Gastroesophageal sphincter (tissue), 4 donors: ENCODE results near the gene POC1A. TPM values are rescaled to one million over a fixed set of nuclear protein-coding genes. Genes with fewer than 3 reads are reported as not detected.

ENCODE experiments used
- ATAC-seq: fragments of 150-250 bp; one replicate; pipeline ENCODE4 v1.9.1; 2016; ENCODE audit warnings: mild to moderate bottlenecking, moderate library complexity
- H3K27ac ChIP-seq, 4 donors: fragments of 200-600 bp; sonication (generic) in 3 of 4; 1 replicate in 3 of 4; 2 replicates in 1 of 4; pipeline ENCODE4 v1.5.1; 2016 to 2019
- H3K27me3 ChIP-seq: fragments of 200-600 bp; sonication (generic); one replicate; pipeline ENCODE4 v1.5.1; 2019
- H3K36me3 ChIP-seq, 2 donors: fragments of 200-600 bp; sonication (generic); one replicate each; pipeline ENCODE4 v1.5.1; 2019; ENCODE audit warnings: control low read depth in 1 of 2
- H3K4me1 ChIP-seq, 3 donors: fragments of 200-600 bp; sonication (generic); 1 replicate in 2 of 3; 2 replicates in 1 of 3; pipeline ENCODE4 v1.5.1; 2016 to 2019; ENCODE audit warnings: control low read depth in 2 of 3
- H3K4me3 ChIP-seq, 2 donors: fragments of 200-600 bp; sonication (generic); one replicate each; pipeline ENCODE4 v1.5.1; 2019; ENCODE audit warnings: mild to moderate bottlenecking in 1 of 2, moderate library complexity in 1 of 2
- H3K9me3 ChIP-seq, 3 donors: fragments of 200-600 bp; sonication (generic); one replicate each; pipeline ENCODE4 v1.5.1; 2017 to 2019; ENCODE audit warnings: control low read depth in 2 of 3
- EP300 ChIP-seq: sonication (generic); formaldehyde crosslinking; IDR thresholded peaks from one replicate; pipeline ENCODE4 v1.6.1; 2017; ENCODE audit warnings: antibody characterized with exemption, mild to moderate bottlenecking
- POLR2A ChIP-seq, 2 donors: fragments of 450-650 bp; IDR thresholded peaks; one replicate each; pipeline ENCODE4 v1.6.1; 2017; ENCODE audit warnings: antibody characterized with exemption in 2 of 2, mild to moderate bottlenecking in 2 of 2, moderate library complexity in 1 of 2
- POLR2AphosphoS5 ChIP-seq: sonication (generic); formaldehyde crosslinking; IDR thresholded peaks from one replicate; pipeline ENCODE4 v1.6.1; 2017; ENCODE audit warnings: antibody characterized with exemption
- WGBS, 2 donors: methylation state at CpG; one replicate each; pipeline ENCODE4 v1.1.5; 2018; ENCODE audit warnings: low coverage in 1 of 2; 5-methylcytosine and 5-hydroxymethylcytosine counted together
- total RNA-seq, 4 donors: library from RNA; depleted of rRNA; stranded (reverse); fragments of >200 nt; gene quantifications; one replicate each; pipeline ENCODE4 v1.1.0, GENCODE V29; 2016
- TF ChIP-seq, protein P1 (sequence below), 4 experiments: fragments of 200-600 bp in 2 of 4; fragments of 450-650 bp in 2 of 4; sonication (generic) in 1 of 4; IDR thresholded peaks; one replicate each; pipeline ENCODE4 v1.5.1; 2017 to 2019; ENCODE audit warnings: antibody characterized with exemption in 4 of 4, mild to moderate bottlenecking in 2 of 4, moderate library complexity in 2 of 4

Gene POC1A
- total RNA-seq, 4 donors from 2014 or later: 0.73 to 1.7 (median 0.93) TPM

DNA sequence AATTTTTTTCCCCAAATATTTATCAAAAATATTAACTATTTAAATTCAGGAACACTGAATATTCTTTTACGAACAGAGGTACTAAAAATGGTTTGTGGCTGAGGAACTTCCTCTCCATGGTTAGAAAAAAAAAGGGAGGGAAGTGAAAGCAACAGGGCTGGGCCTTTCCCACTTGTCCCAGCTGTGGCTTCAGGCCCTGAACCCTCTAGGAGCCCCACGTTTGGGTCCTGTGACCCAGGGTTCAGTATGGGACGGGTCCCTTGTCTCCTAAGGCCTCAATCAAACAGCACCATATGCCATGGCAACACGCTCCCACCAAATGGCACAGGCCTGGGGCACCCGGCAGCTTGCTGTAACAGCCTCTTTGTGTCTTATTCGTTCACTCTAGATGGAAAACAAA lies 32.4 kb downstream of the POC1A start:
- no peak for TF ChIP-seq POLR2AphosphoS5
- no peak for TF ChIP-seq POLR2A (IDR thresholded peaks at IDR 0.05)
- TF ChIP-seq, protein P1, sequence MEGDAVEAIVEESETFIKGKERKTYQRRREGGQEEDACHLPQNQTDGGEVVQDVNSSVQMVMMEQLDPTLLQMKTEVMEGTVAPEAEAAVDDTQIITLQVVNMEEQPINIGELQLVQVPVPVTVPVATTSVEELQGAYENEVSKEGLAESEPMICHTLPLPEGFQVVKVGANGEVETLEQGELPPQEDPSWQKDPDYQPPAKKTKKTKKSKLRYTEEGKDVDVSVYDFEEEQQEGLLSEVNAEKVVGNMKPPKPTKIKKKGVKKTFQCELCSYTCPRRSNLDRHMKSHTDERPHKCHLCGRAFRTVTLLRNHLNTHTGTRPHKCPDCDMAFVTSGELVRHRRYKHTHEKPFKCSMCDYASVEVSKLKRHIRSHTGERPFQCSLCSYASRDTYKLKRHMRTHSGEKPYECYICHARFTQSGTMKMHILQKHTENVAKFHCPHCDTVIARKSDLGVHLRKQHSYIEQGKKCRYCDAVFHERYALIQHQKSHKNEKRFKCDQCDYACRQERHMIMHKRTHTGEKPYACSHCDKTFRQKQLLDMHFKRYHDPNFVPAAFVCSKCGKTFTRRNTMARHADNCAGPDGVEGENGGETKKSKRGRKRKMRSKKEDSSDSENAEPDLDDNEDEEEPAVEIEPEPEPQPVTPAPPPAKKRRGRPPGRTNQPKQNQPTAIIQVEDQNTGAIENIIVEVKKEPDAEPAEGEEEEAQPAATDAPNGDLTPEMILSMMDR (IDR thresholded peaks at IDR 0.05): no peak
- no peak for TF ChIP-seq EP300
- WGBS, 2 donors: 29 to 85% methylated on average over 1 to 6 of the region's 6 CpGs
- peak overlapping the region in 3 of 4 donors; percentile 24 to 74 (median 60) for H3K27ac ChIP-seq

DNA sequence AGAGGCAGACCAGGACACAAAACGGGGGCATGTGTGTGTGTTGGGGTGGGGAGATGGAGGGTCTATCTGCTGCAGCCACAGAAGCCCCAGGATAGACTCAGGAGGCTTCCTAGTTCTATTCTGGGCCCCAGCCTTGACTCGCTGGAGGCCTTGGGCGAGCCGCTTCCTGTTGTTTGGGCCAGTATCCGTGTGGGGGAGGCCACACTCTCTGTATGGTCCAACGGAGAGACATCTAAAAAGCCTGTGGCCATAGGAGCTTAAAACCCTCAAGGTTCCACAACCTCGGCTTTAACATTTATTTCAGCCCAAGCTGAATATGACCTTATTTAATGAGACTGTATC lies 32.8 kb downstream of the POC1A start:
- Histone ChIP-seq H3K27me3 (no peaks in the 10 kb centered on the region), H3K4me3 (no peak overlapping the region), H3K27ac (peak overlapping the region in 3 of 4 donors; percentile 24 to 74 (median 60)), H3K36me3 (no peaks in the 10 kb centered on the region), H3K9me3 (no peaks in the 10 kb centered on the region), H3K4me1 (peaks cover 0 to 48% (median 6%) of the 10 kb centered on the region in 3 donors)
- ATAC-seq: no peak
- WGBS, 2 donors: 54 to 80% methylated on average over 1 to 3 of the region's 7 CpGs
- TF ChIP-seq, protein P1 (IDR thresholded peaks at IDR 0.05): no peak
- TF ChIP-seq EP300 (no peak), POLR2A (IDR thresholded peaks at IDR 0.05) (no peak), POLR2AphosphoS5 (no peak)

More for the DNA sequence above, 32.4 kb downstream of the POC1A start:
- Histone ChIP-seq H3K36me3 (no peaks in the 10 kb centered on the region), H3K9me3 (no peaks in the 10 kb centered on the region), H3K4me3 (no peak overlapping the region), H3K4me1 (peaks cover 0 to 48% (median 6%) of the 10 kb centered on the region in 3 donors), H3K27me3 (no peaks in the 10 kb centered on the region)
- no peak for ATAC-seq

DNA sequence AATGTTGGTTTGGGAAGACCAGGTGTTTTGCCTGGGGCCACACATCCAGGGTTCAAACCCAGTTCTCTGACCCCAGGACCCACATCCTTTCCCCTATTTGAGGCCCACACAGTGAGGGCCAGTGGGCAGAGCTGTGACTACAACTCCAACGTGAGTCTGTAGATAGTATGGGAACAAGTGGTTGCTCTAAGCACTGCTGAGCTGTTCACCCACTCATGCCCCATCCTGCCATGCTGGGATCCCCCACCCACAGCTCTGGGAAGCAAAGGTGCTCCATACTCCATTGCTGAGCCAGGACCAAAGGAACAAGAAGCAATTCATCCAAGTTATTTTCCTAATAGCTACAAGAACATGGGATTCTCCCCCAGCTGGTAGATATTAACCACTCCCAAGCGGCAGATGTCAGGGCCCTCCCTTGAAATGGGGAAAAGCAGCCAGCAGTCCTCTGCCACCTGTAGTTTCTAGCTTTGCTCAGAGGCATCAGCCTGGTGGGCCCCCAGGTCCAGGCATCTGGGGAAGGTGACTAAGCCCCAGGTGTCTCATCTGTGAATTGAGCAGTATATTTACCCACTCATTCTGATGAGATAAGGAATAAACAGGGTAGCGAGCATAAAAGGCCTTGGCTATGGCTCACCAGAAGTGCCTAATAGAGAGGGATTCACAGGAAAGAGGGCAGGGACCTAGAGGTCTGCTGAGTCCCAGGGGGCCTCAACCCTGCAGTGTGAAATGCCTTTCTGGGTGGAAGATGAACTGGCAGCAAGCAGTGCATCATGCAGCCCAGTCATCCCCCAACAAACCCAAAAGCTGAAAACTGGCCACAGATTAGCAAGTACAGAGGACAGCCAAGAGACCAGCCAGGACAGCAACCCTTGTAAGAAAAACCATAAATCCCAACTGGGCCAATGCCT lies 33.4 kb downstream of the POC1A start:
- H3K4me3 ChIP-seq: no peak overlapping the region
- no peaks in the 10 kb centered on the region for H3K36me3 ChIP-seq
- ATAC-seq: no peak
- H3K9me3 ChIP-seq: no peaks in the 10 kb centered on the region
- TF ChIP-seq POLR2A (IDR thresholded peaks at IDR 0.05) (no peak), POLR2AphosphoS5 (no peak), EP300 (no peak)
- TF ChIP-seq, protein P1 (IDR thresholded peaks at IDR 0.05): no peak
- H3K27ac ChIP-seq: peak overlapping the region in 3 of 4 donors; percentile 24 to 74 (median 60)
- peaks cover 0 to 48% (median 6%) of the 10 kb centered on the region in 3 donors for H3K4me1 ChIP-seq
- 62% methylated on average over 2 of the region's 3 CpGs; no CpG with 5 or more reads in 1 of the 2 donors for WGBS, 2 donors
- H3K27me3 ChIP-seq: no peaks in the 10 kb centered on the region

DNA sequence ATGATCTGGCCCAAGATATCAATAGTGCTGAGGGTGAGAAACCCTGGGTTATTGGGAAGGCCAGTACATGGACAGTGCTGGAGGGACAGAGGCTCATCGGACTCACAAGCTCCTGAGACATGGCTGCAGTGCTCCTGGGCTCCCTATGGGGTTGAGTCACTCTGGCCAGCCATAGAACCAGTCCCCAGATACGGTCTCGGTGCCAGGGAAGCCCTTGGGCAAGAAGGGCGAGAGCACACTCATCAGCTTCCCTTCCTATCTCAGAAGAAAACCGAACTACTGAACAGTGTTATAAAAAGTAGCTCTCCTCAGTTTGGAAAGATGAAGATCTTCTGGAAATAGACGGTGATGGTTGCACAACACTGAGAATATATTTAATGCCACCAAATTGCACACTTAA lies 34.4 kb downstream of the POC1A start:
- H3K27ac ChIP-seq: no peak overlapping the region
- TF ChIP-seq, protein P1 (IDR thresholded peaks at IDR 0.05): no peak
- no peak for TF ChIP-seq POLR2A (IDR thresholded peaks at IDR 0.05)
- TF ChIP-seq EP300: no peak
- TF ChIP-seq POLR2AphosphoS5: no peak
- no peak for ATAC-seq
- H3K4me3 ChIP-seq: no peak overlapping the region
- no peaks in the 10 kb centered on the region for H3K36me3 ChIP-seq
- H3K27me3 ChIP-seq: no peaks in the 10 kb centered on the region
- H3K4me1 ChIP-seq: peaks cover 0 to 48% (median 6%) of the 10 kb centered on the region in 3 donors
- H3K9me3 ChIP-seq: no peaks in the 10 kb centered on the region
- WGBS, 2 donors: 89 to 93% methylated on average over 2 to 3 of the region's 6 CpGs

DNA sequence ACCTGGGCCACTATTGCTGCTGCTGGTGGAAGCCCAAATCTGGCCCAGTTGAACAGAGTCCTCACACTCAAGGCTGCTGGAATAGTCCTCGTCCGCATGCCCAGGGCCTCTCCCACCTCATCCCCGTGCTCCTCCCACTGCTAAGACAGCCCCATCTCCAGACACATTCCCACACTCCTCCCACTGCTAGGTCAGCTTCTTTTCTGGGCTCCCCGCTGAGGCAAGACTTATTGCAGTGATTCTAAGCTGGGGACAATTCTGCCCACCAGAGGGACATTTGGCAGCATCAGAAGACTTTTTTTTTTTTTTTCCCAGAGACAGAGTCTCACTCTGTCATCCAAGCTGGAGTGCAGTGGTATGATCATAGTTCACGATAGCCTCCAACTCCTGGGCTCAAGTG lies 35.1 kb downstream of the POC1A start:
- WGBS, 2 donors: 57% methylated on average over 5 of the region's 5 CpGs; no CpG with 5 or more reads in 1 of the 2 donors
- TF ChIP-seq EP300: no peak
- no peak for TF ChIP-seq POLR2AphosphoS5
- TF ChIP-seq POLR2A (IDR thresholded peaks at IDR 0.05): no peak
- TF ChIP-seq, protein P1 (IDR thresholded peaks at IDR 0.05): no peak
- peaks cover 0 to 48% (median 6%) of the 10 kb centered on the region in 3 donors for H3K4me1 ChIP-seq
- no peak overlapping the region for H3K4me3 ChIP-seq
- H3K27me3 ChIP-seq: no peaks in the 10 kb centered on the region
- H3K36me3 ChIP-seq: no peaks in the 10 kb centered on the region
- ATAC-seq: no peak
- no peaks in the 10 kb centered on the region for H3K9me3 ChIP-seq
- H3K27ac ChIP-seq: no peak overlapping the region
